Ureter (tissue), 1 donor: ENCODE data around the gene FANCC. TPM values are rescaled to one million over a fixed set of nuclear protein-coding genes. Genes with fewer than 3 reads are reported as not detected.

Source experiments
- DNase-seq: peaks from one replicate; pipeline ENCODE4 v3.0.0-alpha.2; 2020; ENCODE audit warnings: low spot score
- total RNA-seq: library from RNA; stranded (reverse); gene quantifications from one replicate; pipeline ENCODE4 v1.2.4, GENCODE V29; 2023
- donor health status: DM: yes; HTN: yes; CAD: no.

Gene FANCC
- total RNA-seq, 1 donor from 2014 or later, result 16.5 TPM

GRCh38 chr9:95190413-95190812 lies 127.1 kb downstream of the FANCC start:
- no peak for DNase-seq

- DNase-seq, result peak; percentile 58
These were observed 128.0 kb downstream of the FANCC start for GRCh38 chr9:95189251-95190098.

DNA sequence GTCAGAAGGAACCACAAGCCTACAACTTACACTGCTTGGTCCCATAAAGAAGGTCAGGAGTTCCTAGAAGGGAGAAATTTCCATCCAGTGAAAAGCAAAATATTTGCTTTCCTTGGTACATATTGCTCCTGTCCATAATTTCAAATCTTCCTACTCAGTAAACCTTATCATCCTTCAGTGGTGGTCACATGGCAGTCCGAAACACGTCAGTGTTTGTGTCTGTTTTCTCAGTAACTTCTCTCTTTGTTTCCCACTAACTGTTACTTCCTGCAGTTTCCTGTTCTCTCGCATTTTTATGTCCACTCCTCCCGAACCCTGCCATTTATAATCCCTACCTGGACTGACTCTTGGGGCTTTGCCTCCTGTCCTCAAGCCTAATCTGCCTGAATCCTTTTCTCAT lies 129.1 kb downstream of the FANCC start:
- no peak for DNase-seq

GRCh38 chr9:95185956-95186355 lies 131.6 kb downstream of the FANCC start:
- no peak for DNase-seq

GRCh38 chr9:95182854-95183563 lies 134.5 kb downstream of the FANCC start:
- no peak for DNase-seq

- no peak for DNase-seq
These were observed 135.7 kb downstream of the FANCC start for GRCh38 chr9:95181835-95182234.

DNA sequence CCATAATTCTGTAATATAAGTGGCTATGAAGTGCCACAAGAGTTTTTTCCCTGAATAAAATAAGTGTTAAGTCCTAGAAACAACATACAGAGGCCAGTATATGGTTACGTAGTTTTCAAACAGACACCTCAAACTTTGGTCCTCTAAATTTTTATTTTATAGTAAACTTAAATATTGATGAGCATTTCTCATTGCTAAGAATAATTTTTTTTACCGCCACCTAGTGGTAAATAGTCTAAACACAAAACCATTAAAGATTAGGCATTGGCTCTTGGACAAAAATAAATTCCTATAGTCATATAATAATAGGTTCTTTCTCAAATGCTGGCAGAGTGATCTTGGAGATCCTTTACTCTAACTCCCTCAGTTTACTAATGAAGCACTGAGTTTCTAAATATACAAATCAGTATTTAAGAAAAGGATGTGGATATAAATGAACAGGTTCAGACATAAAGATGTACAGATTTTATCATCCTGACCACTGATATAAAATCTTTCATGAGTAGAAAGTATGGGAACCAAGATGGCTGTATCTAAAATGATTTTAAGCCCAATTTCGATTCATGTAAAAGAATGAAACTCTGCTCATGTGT lies 136.2 kb downstream of the FANCC start:
- no peak for DNase-seq

DNA sequence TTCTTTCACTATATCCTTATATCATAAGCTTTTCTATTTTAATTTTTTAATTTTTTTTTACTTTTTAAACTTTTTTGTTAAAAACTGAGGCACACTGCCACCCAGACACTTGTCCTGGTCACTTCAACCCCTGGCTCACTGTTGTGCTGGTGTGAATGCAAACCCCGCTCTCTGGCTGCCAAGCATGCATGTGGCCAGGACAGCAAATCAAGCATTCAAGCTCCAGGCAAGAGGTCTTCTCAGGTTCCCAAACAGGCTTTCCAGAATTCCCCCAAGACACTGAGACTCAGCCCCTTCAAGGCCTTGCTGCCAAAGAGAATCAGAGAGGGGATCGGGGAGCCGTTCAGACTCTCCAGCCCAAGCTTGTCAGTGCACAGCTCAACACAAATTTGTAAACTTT lies 139.9 kb downstream of the FANCC start:
- no peak for DNase-seq

DNA sequence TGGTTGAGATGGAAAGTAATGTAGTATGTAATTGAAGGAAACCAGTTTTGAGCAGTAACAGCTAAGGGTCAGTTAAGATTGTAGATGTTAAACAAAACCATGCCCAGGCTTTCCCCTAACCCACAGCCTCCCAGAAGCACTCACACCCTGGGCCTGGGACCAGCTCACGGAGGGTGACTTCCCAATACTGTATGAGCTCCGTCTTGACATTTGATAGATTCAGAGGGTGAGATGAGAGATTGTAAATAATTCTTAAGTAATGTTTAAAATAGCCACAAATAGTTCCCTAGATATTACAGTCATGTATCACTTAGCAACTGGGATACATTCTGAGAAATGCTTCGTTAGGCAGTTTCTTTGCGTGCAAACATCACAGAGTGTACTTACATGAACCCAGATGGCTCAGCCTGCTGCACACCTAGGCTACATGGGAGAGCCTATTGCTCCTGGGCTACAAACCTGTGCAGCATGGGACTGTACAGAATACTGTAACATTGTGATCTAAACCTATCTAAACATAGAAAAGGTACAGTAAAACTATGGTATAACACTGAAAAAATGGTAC lies 140.7 kb downstream of the FANCC start:
- no peak for DNase-seq

- no peak for DNase-seq
These were observed 142.0 kb downstream of the FANCC start for GRCh38 chr9:95175523-95175922.

DNA sequence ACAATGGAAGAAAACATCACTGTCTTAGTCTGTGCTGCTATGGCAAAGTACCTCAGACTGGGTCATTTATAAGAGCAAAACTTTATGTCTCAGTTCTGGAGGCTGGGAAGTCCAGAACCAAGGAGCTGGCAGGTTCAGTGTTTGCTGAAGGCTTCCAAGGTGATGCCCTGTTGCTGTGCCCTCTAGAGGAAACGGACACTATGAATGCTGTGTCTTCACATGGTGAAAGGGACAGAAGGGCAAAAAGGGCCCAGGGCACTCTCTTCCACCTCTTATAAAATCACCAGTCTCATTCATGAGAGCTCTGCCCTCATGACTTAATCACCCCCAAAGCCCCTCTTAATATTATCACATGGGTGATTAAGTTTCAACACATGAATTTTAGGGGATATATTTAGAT lies 143.5 kb downstream of the FANCC start:
- DNase-seq, result no peak

DNA sequence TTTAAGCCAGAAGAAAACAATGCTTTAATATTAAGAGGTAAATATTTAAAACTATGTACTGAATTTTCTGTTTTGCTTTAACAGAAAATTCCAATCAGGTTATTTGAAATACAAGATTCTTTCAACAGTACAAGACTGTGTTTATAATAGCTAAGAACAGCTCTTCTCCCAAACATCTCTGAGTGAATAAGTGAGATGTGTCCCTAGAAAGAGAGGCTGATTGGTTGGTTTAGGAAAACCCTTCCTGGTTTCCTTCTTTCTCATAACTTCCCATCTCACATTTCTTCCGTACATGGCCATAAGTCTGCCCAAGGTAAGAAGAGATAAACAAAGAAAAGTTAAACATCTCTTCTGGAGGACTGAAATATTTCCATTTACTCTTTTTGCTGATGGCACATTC lies 145.9 kb downstream of the FANCC start:
- no peak for DNase-seq

DNA sequence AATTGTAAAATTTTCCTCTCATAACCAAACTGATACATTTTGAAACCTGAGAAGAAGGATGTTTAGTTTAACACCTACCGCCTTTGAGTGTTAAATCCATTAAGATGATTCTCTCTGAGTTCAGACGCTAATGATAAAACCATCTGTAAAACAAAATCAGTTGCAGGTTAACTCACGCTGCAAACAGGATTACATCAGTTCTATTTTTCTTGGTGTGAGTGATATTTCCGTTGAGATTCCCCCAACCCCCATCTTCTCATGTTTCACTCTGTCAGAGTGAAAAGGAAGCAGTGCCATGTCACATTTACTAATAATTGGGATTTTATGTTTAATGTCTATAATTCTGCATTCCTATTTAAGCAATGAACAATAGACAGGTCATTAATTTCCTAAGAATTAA lies 146.5 kb downstream of the FANCC start:
- DNase-seq, result no peak

GRCh38 chr9:95167998-95168397 lies 149.5 kb downstream of the FANCC start:
- DNase-seq, result peak; percentile 70

DNA sequence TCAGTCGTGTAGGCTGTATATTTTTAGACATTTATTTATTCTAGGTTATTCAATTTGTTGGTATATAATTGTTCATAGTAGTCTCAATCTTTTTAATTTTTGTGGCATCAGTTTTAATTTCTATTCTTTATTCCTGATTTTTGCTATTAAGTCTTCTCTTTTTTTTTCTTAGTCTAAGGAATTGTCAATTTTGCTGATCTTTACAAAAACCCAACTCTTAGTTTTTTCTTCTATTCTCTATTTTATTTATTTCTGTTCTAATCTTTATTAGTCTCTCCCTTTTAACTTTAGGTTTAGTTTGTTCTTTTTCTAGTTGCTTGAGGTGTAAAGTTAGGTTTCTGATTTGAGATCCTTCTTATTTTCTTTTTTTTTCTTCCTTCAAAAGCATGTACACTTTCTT lies 152.5 kb downstream of the FANCC start:
- no peak for DNase-seq

DNA sequence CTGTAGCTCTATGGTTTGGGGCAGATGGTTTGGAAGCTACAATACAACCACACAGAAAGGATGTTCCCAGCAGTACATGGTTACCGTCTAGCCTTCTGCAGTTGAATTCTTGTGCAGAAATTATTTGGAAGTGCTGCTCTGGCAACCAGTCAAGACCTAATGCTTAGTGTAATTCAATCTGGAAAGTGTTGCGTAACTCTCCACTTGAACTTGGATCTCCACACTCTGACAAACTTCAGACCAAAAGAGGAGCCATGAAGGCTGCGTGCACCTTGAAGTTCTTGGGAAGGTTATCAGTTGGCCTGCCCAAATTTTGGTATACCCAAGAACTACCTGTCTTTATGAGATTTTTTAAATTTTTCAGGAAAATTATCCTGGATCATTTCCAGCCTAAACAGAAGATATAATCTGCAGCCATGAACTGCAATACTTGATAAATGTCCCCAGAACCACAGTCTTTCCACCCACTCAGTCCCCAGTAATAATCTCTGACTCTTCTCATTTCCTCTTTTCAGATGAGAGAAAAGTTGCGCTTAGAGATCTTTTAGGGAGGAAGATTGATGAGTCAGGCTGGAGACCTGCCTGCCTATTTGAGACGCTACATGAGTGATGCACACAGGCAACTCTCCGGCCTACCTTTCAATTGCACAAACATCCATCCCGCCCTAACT lies 159.9 kb downstream of the FANCC start:
- peak; percentile 63 for DNase-seq

- no peak for DNase-seq
These were observed 161.4 kb downstream of the FANCC start for GRCh38 chr9:95156074-95156473.

GRCh38 chr9:95155220-95155619 lies 162.3 kb downstream of the FANCC start:
- no peak for DNase-seq

DNA sequence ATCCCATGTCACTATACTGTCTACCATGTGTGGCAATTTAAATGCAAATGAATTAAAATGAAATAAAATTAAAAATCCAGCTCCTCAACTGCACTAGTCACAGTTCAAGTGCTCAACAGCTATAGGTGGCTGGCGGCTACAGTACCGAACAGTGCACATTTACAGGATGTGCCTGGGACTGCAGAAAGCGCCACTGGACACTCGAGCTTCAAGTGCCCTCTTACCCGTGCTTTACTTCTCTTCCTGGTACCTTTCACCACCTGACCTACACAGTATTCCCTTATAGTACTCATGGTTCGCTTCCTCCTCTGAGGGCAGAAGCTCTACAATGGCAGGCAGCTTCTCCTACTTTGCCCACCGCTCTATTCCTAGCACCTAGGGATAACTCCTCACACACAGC lies 166.6 kb downstream of the FANCC start:
- no peak for DNase-seq

DNA sequence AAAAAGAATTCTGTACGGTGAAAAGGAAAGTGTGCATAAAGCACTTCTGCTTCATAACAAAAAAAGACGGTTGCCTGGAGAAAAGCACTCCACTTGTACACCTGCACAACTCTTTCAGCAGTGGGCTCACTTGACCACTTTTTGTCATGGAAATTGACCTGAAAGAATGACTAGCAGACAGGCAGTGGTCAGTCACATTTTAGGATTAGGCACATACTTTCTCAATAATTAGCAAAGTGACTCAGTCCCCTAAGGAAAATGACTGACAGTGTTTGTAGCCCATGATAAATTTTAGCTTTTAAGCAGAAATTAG lies 169.3 kb downstream of the FANCC start:
- DNase-seq, result no peak

DNA sequence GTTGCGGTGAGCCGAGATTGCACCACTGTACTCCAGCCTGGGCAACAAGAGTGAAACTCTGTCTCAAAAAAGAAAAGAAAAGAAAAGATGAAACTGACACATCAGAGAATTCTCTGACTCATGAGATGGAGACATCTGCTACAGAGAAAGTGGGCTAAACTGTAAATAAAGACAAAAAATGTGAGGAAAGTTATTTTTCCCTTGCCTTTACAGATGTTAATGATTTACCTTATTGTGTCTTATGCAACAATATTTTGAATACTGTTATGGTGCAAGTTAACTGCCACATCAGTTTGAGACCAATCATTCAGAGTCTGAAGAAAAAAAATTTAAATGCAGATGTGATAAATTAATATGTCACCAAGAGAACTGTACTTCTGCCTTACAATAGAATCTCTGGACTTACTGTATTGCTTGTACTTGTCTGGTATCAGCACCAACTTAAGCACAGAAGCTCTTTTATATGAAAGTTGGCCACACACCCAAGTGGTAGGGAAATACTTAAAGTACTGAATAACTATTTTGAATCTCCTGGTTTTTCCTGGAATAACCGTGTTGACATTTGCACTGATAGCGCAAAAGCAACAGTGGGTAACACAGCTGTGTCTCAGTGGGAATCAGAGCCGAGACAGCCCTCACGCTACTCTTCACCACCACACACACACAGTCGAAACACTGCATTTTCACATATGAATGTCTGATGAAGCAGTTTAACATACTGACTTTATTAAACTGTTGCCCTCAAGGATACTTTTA lies 169.9 kb downstream of the FANCC start:
- DNase-seq, result no peak
